Epithelial cell of proximal tubule (primary cell): ENCODE data around the gene KRTAP5-8. TPM values are rescaled to one million over a fixed set of nuclear protein-coding genes. Genes with fewer than 3 reads are reported as not detected.
"Not testable (repeated sequence)": the region's sequence is repeated elsewhere in the genome, so short reads cannot be mapped to it uniquely, and the experiment has no call there.

Source experiments
- DNase-seq: peaks from one replicate; pipeline ENCODE4 v3.0.0-alpha.2; 2011; ENCODE audit warnings: low read depth
- H3K4me3 ChIP-seq: 2 replicates; pipeline ENCODE4 v1.5.1; 2011; ENCODE audit warnings: low read depth, mild to moderate bottlenecking, low read length
- total RNA-seq: library from RNA; depleted of rRNA; stranded (reverse); fragments of >200 nt; gene quantifications from 2 replicates; pipeline ENCODE4 v1.2.3, GENCODE V29; 2015
- TF ChIP-seq, protein P1 (sequence below): conservative IDR thresholded peaks from 2 replicates; pipeline ENCODE4 v1.5.1; 2012; ENCODE audit warnings: low read depth, mild to moderate bottlenecking, low read length

KRTAP5-8 gene
- total RNA-seq, 1 donor from 2014 or later: not detected

DNA sequence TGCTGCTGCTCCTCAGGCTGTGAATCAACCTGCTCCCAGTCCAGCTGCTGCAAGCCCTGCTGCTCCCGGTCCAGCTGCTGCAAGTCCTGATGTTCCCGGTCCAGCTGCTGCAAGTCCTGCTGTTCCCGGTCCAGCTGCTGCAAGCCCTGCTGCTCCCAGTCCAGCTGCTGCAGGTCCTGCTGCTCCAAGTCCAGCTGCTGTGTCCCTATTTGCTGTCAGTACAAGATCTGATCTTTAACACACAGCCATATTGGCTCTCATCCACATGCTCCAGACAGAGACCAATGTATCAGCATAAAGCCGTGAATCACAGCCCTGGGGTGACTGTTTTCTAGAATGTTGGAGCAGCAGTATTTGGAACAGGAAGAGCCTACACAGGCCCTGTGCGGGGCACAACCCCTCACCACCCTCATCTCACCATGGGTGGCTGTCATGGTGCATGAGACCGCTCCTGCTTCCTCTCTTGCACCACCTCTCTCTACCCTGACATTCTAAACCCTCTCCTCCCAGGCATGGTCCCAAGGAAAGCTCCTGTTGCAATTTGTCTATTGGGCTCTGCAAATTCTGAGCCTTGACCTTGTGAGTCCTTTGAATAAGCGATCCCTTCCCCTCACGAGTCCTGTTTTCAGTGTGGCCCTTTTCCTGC is 31.0 kb downstream of the KRTAP5-8 start:
- H3K4me3 ChIP-seq: no peak overlapping the region
- DNase-seq: no peak
- TF ChIP-seq, protein P1, sequence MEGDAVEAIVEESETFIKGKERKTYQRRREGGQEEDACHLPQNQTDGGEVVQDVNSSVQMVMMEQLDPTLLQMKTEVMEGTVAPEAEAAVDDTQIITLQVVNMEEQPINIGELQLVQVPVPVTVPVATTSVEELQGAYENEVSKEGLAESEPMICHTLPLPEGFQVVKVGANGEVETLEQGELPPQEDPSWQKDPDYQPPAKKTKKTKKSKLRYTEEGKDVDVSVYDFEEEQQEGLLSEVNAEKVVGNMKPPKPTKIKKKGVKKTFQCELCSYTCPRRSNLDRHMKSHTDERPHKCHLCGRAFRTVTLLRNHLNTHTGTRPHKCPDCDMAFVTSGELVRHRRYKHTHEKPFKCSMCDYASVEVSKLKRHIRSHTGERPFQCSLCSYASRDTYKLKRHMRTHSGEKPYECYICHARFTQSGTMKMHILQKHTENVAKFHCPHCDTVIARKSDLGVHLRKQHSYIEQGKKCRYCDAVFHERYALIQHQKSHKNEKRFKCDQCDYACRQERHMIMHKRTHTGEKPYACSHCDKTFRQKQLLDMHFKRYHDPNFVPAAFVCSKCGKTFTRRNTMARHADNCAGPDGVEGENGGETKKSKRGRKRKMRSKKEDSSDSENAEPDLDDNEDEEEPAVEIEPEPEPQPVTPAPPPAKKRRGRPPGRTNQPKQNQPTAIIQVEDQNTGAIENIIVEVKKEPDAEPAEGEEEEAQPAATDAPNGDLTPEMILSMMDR: no peak

DNA sequence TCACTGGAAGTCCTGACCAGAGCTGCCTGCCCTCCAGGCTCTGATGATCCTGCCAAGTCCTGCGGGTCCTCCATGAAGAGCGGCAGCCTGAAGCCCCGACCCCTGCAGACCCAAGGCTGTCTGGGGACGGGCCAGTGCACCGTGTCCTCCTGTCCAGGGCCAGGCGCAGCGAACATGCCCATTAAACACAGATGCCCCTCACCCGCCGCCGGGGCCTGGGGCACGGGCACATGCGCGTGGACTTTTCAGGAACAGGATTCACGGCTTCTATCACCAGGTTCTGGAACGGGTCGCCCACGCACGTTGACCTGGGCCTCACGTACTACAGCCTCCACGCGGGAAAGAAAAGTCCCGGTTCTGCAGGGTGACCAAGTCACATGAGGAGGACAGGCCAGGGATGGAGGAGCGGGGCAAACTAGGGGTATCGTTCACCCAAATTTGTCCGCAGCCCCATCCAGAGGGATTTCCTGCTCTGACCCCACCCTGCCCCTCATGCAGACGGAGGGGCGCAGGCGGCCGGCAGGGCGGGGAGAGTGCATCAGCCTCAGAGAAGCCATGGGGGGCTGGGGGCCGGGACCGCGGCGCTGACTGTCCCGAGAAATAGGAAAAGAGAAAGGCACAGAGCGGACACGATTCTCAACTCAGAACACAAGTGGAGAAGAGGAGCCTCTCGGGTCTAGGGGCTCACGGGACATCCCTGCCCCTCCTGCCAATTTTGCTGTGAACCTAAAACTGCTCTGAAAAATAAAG is 33.5 kb downstream of the KRTAP5-8 start:
- DNase-seq, H3K4me3 ChIP-seq: not testable (repeated sequence)

DNA sequence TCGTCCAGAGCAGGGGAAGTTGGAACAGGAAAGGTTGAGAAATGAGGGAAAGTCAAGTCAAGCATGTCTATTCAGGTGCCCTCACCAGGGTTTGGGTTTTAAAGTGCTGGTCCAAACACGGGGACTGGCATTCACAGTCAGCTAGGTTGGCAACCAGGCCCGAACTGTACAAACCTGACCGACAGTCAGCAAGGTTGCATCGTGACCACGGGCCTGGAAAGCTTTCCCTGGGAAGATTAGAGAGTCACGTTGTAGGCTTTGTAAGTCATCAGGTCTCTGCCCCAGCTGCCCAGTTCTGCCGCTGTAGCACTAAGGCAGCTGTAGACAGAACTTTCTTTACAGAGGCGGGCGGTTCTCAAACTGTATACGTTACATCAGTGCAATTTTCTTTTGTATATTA is 35.0 kb downstream of the KRTAP5-8 start:
- no peak for DNase-seq
- TF ChIP-seq, protein P1: no peak
- H3K4me3 ChIP-seq: no peak overlapping the region

DNA sequence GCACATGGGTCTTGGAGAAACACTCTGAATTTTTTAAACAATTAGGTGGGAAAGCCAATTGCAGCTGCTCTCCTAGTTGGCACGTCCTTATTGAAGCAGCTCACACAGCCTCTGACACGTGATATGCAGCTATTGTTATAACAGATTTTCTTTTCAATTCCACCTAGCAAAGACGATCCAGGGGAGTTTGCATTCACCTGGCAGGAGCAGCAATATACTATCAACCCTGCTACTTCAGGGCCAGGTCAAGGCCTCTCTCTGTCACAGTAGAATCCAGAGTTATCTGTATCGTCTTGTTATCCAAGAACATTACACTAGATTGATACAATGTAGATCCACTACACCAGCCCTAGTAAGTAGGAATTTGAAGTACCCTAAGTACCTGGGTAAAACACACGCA is 36.6 kb downstream of the KRTAP5-8 start:
- DNase-seq: no peak
- TF ChIP-seq, protein P1: no peak
- H3K4me3 ChIP-seq: no peak overlapping the region

DNA sequence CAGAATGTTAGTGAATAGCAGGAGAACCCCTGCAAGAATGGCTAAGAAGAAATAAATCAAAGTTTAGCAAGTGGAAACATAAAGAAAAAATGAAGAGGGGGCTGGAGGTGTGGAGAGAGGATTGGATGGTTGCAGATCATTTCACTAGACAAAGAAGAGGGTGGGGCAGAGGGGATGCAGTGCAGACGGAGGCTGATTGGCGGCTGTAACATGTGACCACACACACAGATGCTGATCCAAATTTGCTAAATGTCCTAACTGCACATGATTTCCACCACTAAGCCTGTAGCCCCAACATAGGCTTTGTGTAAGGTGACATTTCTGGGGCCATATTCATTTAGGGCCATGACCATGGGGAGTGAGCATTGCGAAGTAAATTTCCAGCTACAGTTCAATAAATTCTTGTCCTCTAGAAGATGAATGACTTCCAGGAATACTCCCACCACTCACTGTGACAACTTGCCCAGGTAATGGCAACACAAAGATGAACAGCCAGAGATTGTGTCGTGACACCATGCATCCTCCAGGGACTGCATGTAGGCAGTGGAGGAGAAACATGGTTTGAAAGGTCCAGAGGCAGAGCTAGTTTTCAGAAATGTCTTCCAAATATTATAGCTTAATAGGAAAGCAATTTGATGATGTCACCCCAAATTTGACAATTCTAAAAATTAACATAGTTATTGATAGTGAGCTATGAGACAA is 38.0 kb downstream of the KRTAP5-8 start:
- TF ChIP-seq, protein P1: no peak
- DNase-seq: no peak
- no peak overlapping the region for H3K4me3 ChIP-seq

DNA sequence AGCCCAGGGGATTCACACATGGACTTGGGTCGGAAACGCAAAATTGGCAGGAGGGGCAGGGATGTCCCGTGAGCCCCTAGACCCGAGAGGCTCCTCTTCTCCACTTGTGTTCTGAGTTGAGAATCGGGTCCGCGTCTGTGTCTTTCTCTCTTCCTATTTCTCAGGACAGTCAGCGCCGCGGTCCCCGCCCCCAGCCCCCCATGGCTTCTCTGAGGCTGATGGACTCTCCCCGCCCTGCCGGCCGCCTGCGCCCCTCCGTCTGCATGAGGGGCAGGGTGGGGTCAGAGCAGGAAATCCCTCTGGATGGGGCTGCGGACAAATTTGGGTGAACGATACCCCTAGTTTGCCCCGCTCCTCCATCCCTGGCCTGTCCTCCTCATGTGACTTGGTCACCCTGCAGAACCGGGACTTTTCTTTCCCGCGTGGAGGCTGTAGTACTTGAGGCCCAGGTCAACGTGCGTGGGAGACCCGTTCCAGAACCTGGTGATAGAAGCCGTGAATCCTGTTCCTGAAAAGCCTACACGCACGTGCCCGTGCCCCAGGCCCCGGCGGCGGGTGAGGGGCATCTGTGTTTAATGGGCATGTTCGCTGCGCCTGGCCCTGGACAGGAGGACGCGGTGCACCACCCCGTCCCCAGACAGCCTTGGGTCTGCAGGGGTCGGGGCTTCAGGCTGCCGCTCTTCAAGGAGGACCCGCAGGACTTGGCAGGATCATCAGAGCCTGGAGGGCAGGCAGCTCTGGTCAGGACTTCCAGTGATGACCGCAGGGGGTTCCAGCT is 39.1 kb downstream of the KRTAP5-8 start:
- DNase-seq, H3K4me3 ChIP-seq: not testable (repeated sequence)

DNA sequence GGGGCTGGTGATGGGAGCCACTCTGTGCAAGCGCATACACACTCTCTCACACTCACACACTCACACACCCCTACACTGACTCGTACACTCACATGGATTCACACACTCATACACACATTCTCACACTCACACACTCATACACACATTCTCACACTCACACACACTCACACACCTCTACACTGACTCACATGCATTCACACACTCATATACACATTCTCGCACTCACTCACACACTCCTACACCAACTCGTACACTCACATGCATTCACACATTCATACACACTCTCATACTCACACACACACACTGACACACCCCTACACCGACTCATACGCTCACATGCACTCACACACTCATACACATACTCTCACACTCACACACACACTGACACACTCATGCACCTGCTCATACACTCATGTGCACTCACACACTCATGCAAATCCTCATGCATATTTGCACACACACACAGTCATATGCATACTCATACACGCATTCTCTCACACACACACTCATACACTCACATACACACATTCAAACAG is 39.7 kb downstream of the KRTAP5-8 start:
- H3K4me3 ChIP-seq: no peak overlapping the region
- no peak for DNase-seq
- TF ChIP-seq, protein P1: no peak

DNA sequence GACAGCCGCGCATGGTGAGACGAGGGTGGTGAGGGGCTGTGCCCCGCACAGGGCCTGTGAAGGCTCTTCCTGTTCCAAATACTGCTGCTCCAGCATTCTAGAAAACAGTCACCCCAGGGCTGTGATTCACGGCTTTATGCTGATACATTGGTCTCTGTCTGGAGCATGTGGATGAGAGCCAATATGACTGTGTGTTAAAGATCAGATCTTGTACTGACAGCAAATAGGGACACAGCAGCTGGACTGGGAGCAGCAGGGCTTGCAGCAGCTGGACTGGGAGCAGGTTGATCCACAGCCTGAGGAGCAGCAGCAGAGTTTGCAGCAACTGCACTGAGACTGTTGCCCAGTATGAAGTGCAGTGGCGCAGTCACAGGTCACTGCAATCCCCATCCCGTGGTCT is 41.7 kb downstream of the KRTAP5-8 start:
- not testable (repeated sequence) for DNase-seq, H3K4me3 ChIP-seq
